Ishikawa (cell line): Measurements from ENCODE around the gene PGA3.

Experiments used
- CEBPB ChIP-seq: IDR thresholded peaks from 2 replicates; pipeline ENCODE4 v1.6.1; 2012
- CREB1 ChIP-seq: IDR thresholded peaks from 2 replicates; pipeline ENCODE4 v1.6.1; 2012; ENCODE audit warnings: low read depth
- EGR1 ChIP-seq: IDR thresholded peaks from 2 replicates; pipeline ENCODE4 v1.6.1; 2012
- EP300 ChIP-seq: IDR thresholded peaks from 2 replicates; pipeline ENCODE4 v1.6.1; 2012; ENCODE audit warnings: borderline replicate concordance
- FOXM1 ChIP-seq: IDR thresholded peaks from 2 replicates; pipeline ENCODE4 v1.6.1; 2012; ENCODE audit warnings: low read depth, borderline replicate concordance
- MAX ChIP-seq: IDR thresholded peaks from 2 replicates; pipeline ENCODE4 v1.6.1; 2012
- NFIC ChIP-seq: IDR thresholded peaks from 2 replicates; pipeline ENCODE4 v1.6.1; 2012
- RAD21 ChIP-seq: IDR thresholded peaks from 2 replicates; pipeline ENCODE4 v1.6.1; 2012; ENCODE audit warnings: low read depth
- REST ChIP-seq: IDR thresholded peaks from 2 replicates; pipeline ENCODE4 v1.6.1; 2012; ENCODE audit warnings: low read depth, mild to moderate bottlenecking
- TAF1 ChIP-seq: IDR thresholded peaks from 2 replicates; pipeline ENCODE4 v1.6.1; 2012; ENCODE audit warnings: low read depth, mild to moderate bottlenecking
- TCF12 ChIP-seq: IDR thresholded peaks from 2 replicates; pipeline ENCODE4 v1.6.1; 2012; ENCODE audit warnings: low read depth
- TEAD4 ChIP-seq: IDR thresholded peaks from 2 replicates; pipeline ENCODE4 v1.6.1; 2012
- USF1 ChIP-seq: IDR thresholded peaks from 2 replicates; pipeline ENCODE4 v1.6.1; 2012
- YY1 ChIP-seq: IDR thresholded peaks from 2 replicates; pipeline ENCODE4 v1.6.1; 2012; ENCODE audit warnings: low read depth
- ZBTB7A ChIP-seq: IDR thresholded peaks from 2 replicates; pipeline ENCODE4 v1.6.1; 2012; ENCODE audit warnings: low read depth

PGA3 gene

GRCh38 chr11:61163714-61164605 lies 39.4 kb upstream of the PGA3 start:
- TF ChIP-seq YY1, result no peak
- TF ChIP-seq EGR1, result no peak
- TF ChIP-seq TCF12, result no peak
- no peak for TF ChIP-seq FOXM1
- TF ChIP-seq REST, result no peak
- no peak for TF ChIP-seq USF1
- TF ChIP-seq TAF1, result no peak
- TF ChIP-seq ZBTB7A, result no peak

- TF ChIP-seq YY1, result no peak
- no peak for TF ChIP-seq USF1
- TF ChIP-seq TCF12, result no peak
- no peak for TF ChIP-seq EGR1
- TF ChIP-seq NFIC, result no peak
- no peak for TF ChIP-seq ZBTB7A
- no peak for TF ChIP-seq RAD21
- no peak for TF ChIP-seq CEBPB
- TF ChIP-seq TEAD4, result no peak
- TF ChIP-seq FOXM1, result no peak
- TF ChIP-seq EP300, result no peak
- no peak for TF ChIP-seq CREB1
Observed at GRCh38 chr11:61164606-61165424, 38.5 kb upstream of the PGA3 start.

- no peak for TF ChIP-seq USF1
- TF ChIP-seq CREB1, result no peak
- TF ChIP-seq CEBPB, result no peak
- TF ChIP-seq FOXM1, result no peak
- TF ChIP-seq EGR1, result no peak
Observed at GRCh38 chr11:61168042-61168688, 35.1 kb upstream of the PGA3 start.

GRCh38 chr11:61168800-61169199 lies 34.5 kb upstream of the PGA3 start:
- no peak for TF ChIP-seq ZBTB7A
- no peak for TF ChIP-seq YY1

GRCh38 chr11:61170566-61170965 lies 32.7 kb upstream of the PGA3 start:
- TF ChIP-seq TAF1, result no peak
- no peak for TF ChIP-seq ZBTB7A
- no peak for TF ChIP-seq YY1
- no peak for TF ChIP-seq MAX
- TF ChIP-seq FOXM1, result no peak
- TF ChIP-seq USF1, result no peak
- TF ChIP-seq NFIC, result no peak
- TF ChIP-seq TCF12, result no peak
- no peak for TF ChIP-seq EGR1
- no peak for TF ChIP-seq RAD21
- TF ChIP-seq TEAD4, result no peak

GRCh38 chr11:61171907-61172306 lies 31.4 kb upstream of the PGA3 start:
- TF ChIP-seq EP300 (no peak), CEBPB (no peak), TEAD4 (no peak), FOXM1 (no peak), RAD21 (no peak)
